HG03442 (cell line): Measurements from ENCODE around the gene OTULIN.

Experiments
- ATAC-seq: cut with Tn5 transposase; IDR thresholded peaks from one replicate; pipeline ENCODE4 v1.9.1; 2021; ENCODE audit warnings: mild to moderate bottlenecking, moderate library complexity; ENCODE audit not compliant: unreplicated experiment

Gene OTULIN

GRCh38 chr5:14738050-14738449 lies 73.5 kb downstream of the OTULIN start:
- no peak for ATAC-seq

GRCh38 chr5:14739538-14739937 lies 75.0 kb downstream of the OTULIN start:
- ATAC-seq, result no peak

- no peak for ATAC-seq
Measured at GRCh38 chr5:14739981-14740380, 75.5 kb downstream of the OTULIN start.

- no peak for ATAC-seq
Measured at GRCh38 chr5:14741131-14741530, 76.6 kb downstream of the OTULIN start.

- no peak for ATAC-seq
Measured at GRCh38 chr5:14741801-14742440, 77.4 kb downstream of the OTULIN start.

GRCh38 chr5:14742498-14742897 lies 78.0 kb downstream of the OTULIN start:
- no peak for ATAC-seq

GRCh38 chr5:14743601-14744295 lies 79.2 kb downstream of the OTULIN start:
- ATAC-seq, result no peak

- ATAC-seq, result peak; percentile 58
Measured at GRCh38 chr5:14744296-14745187, 80.0 kb downstream of the OTULIN start.

- ATAC-seq, result peak; percentile 19
Measured at GRCh38 chr5:14745188-14745563, 80.7 kb downstream of the OTULIN start.

- ATAC-seq, result no peak
Measured at GRCh38 chr5:14745753-14746152, 81.2 kb downstream of the OTULIN start.

GRCh38 chr5:14748180-14748900 lies 83.8 kb downstream of the OTULIN start:
- ATAC-seq, result no peak
